Neuronal stem cell (in vitro differentiated cells): ENCODE data around the gene STX11.

Source experiments
- DNase-seq: peaks from one replicate; pipeline ENCODE4 v3.0.0-alpha.2; 2013; ENCODE audit warnings: low spot score
- H2AFZ ChIP-seq: one replicate; pipeline ENCODE4 v1.6.1; 2013; ENCODE audit warnings: mild to moderate bottlenecking, low read length, inconsistent platforms
- H2AK5ac ChIP-seq: 2 replicates; pipeline ENCODE4 v1.6.1; 2013; ENCODE audit warnings: low read depth, mild to moderate bottlenecking, inconsistent platforms, low read length, moderate library complexity, mixed read lengths
- H2BK120ac ChIP-seq: 2 replicates; pipeline ENCODE4 v1.6.1; 2013; ENCODE audit warnings: low read depth, mild to moderate bottlenecking, inconsistent platforms, low read length, moderate library complexity, mixed read lengths
- H2BK12ac ChIP-seq: one replicate; pipeline ENCODE4 v1.6.1; 2013; ENCODE audit warnings: low read length, inconsistent platforms
- H2BK15ac ChIP-seq: 2 replicates; pipeline ENCODE4 v1.6.1; 2013; ENCODE audit warnings: mild to moderate bottlenecking, low read length, inconsistent platforms, mixed read lengths
- H2BK5ac ChIP-seq: one replicate; pipeline ENCODE4 v1.6.1; 2013; ENCODE audit warnings: inconsistent platforms, mild to moderate bottlenecking, low read length, moderate library complexity
- H3K14ac ChIP-seq: one replicate; pipeline ENCODE4 v1.6.1; 2013; ENCODE audit warnings: low read length, inconsistent platforms
- H3K18ac ChIP-seq: 2 replicates; pipeline ENCODE4 v1.6.1; 2013; ENCODE audit warnings: low read length, inconsistent platforms
- H3K23ac ChIP-seq: 2 replicates; pipeline ENCODE4 v1.6.1; 2013; ENCODE audit warnings: low read depth, mild to moderate bottlenecking, mixed read lengths, low read length, inconsistent platforms; ENCODE audit not compliant: poor library complexity
- H3K27ac ChIP-seq: replicated peaks from 3 replicates; pipeline ENCODE4 v1.5.1; 2013; ENCODE audit warnings: low read length, inconsistent platforms
- H3K27me3 ChIP-seq, 3 experiments: 2 replicates each; pipeline ENCODE4 v1.6.1; 2013; ENCODE audit warnings: low read length in 3 of 3, mild to moderate bottlenecking in 2 of 3, inconsistent platforms in 1 of 3, low read depth in 1 of 3, mixed read lengths in 1 of 3, moderate library complexity in 1 of 3; ENCODE audit not compliant: control insufficient read depth in 3 of 3, insufficient read depth in 3 of 3
- H3K36me3 ChIP-seq, 2 donors: replicated peaks in 1 of 2; 2 replicates each; pipeline ENCODE4 v1.6.1; 2013; ENCODE audit warnings: low read length in 2 of 2; ENCODE audit not compliant: control insufficient read depth in 2 of 2, insufficient read depth in 2 of 2
- H3K4ac ChIP-seq: 2 replicates; pipeline ENCODE4 v1.6.1; 2013; ENCODE audit warnings: inconsistent platforms, mild to moderate bottlenecking, low read length, moderate library complexity
- H3K4me1 ChIP-seq, 2 donors: 1 replicate in 1 of 2; 2 replicates in 1 of 2; pipeline ENCODE4 v1.6.1; 2013; ENCODE audit warnings: low read length in 2 of 2, low read depth in 1 of 2; ENCODE audit not compliant: control insufficient read depth in 2 of 2, insufficient read depth in 1 of 2
- H3K4me2 ChIP-seq: one replicate; pipeline ENCODE4 v1.6.1; 2013; ENCODE audit warnings: mild to moderate bottlenecking, low read length, inconsistent platforms; ENCODE audit not compliant: insufficient read depth, poor library complexity, severe bottlenecking
- H3K4me3 ChIP-seq, 2 donors: 2 replicates each; pipeline ENCODE4 v1.5.1; 2013; ENCODE audit warnings: low read length in 2 of 2, mild to moderate bottlenecking in 2 of 2, inconsistent platforms in 1 of 2, moderate library complexity in 1 of 2
- H3K79me1 ChIP-seq: one replicate; pipeline ENCODE4 v1.6.1; 2013; ENCODE audit warnings: low read depth, mild to moderate bottlenecking, inconsistent platforms, low read length, moderate library complexity
- H3K9ac ChIP-seq: one replicate; pipeline ENCODE4 v1.6.1; 2013; ENCODE audit warnings: mild to moderate bottlenecking, low read depth, low read length, inconsistent platforms; ENCODE audit not compliant: poor library complexity
- H3K9me3 ChIP-seq, 2 donors: replicated peaks in 1 of 2; 2 replicates each; pipeline versions ENCODE3 to v1.6.1; 2013; ENCODE audit warnings: low read length in 2 of 2, mild to moderate bottlenecking in 2 of 2, inconsistent platforms in 1 of 2, low read depth in 1 of 2, mixed read lengths in 1 of 2, moderate library complexity in 1 of 2; ENCODE audit not compliant: control insufficient read depth in 2 of 2, insufficient read depth in 1 of 2
- H4K8ac ChIP-seq: one replicate; pipeline ENCODE4 v1.6.1; 2013; ENCODE audit warnings: low read depth, mild to moderate bottlenecking, inconsistent platforms, low read length, moderate library complexity
- H4K91ac ChIP-seq: one replicate; pipeline ENCODE4 v1.6.1; 2013; ENCODE audit warnings: low read length, low read depth, mild to moderate bottlenecking, inconsistent platforms; ENCODE audit not compliant: poor library complexity
- WGBS, 2 donors: extraction: QIAGEN DNeasy Blood & Tissue Kit; methylation state at CpG; one replicate each; pipeline ENCODE4 v1.1.7; 2013; ENCODE audit warnings: missing lambda C conversion rate in 2 of 2, mixed read lengths in 1 of 2; ENCODE audit not compliant: insufficient read length in 2 of 2, insufficient replicate concordance in 1 of 2; ENCODE audit errors: extremely low coverage in 2 of 2; 5-methylcytosine and 5-hydroxymethylcytosine counted together

The STX11 gene

DNA sequence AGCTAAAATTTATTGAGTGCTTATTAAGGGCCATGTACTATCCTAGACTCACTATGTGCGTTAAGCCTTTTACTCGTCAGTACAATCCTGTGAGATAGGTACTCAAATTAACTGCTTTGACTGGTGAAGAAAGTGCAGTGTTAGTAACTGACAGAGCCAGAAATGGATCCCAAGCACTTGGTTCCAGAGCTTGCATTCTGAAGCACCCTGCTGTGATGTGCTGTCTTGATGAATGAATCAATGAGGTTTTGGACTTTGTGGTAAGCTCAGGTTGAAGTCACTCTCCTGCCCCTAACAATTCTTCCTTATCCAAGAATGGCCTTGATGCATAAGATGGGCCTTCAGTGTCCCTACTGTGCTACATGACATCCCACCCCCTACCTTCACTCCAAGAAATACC is 3.7 kb downstream of the STX11 start:
- no peak overlapping the region for H2AK5ac ChIP-seq
- H2BK15ac ChIP-seq = no peak overlapping the region
- H3K4me3 ChIP-seq = no peak overlapping the region
- no peak overlapping the region for H3K23ac ChIP-seq
- no peak overlapping the region for H2BK12ac ChIP-seq
- H3K4me1 ChIP-seq = peaks cover 8 to 16% of the 10 kb centered on the region in 2 donors
- H3K4ac ChIP-seq = no peak overlapping the region
- no peak overlapping the region for H3K4me2 ChIP-seq
- H2BK120ac ChIP-seq = no peak overlapping the region
- H4K8ac ChIP-seq = no peak overlapping the region
- H4K91ac ChIP-seq = no peak overlapping the region
- no peak overlapping the region for H2AFZ ChIP-seq
- peaks cover 4 to 55% (median 22%) of the 10 kb centered on the region in 3 experiments for H3K27me3 ChIP-seq
- H3K18ac ChIP-seq = no peak overlapping the region
- H3K14ac ChIP-seq = no peak overlapping the region
- H3K9me3 ChIP-seq = peaks cover 0 to 3% of the 10 kb centered on the region in 2 donors
- no peak overlapping the region for H3K9ac ChIP-seq
- no CpG with 5 or more reads among the region's 2 CpGs for WGBS, 2 donors
- H3K79me1 ChIP-seq = peaks cover 2% of the 10 kb centered on the region
- DNase-seq = no peak
- no peaks in the 10 kb centered on the region for H3K36me3 ChIP-seq
- H3K27ac ChIP-seq = no peak overlapping the region
- no peak overlapping the region for H2BK5ac ChIP-seq

DNA sequence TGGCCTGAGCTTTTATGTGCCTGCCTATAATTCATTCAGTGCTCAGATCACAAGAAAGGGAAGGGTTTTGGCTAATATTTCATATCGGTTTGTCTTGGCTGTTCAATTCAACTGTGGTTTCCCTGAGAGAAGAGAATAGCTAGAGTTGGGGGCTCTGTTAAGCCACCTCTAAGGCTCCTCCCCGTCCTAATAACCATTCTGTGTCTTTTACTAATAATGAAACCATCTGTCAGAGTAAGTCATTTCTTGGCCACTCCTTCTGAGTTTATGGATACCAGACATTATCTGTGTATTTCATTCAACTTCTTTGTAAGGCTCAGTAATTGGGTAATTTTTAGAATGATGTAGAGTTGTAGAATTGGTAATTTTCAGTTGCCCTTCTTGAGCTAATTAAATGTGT is 5.2 kb downstream of the STX11 start:
- H3K27ac ChIP-seq = no peak overlapping the region
- H2BK12ac ChIP-seq = no peak overlapping the region
- H3K27me3 ChIP-seq = peaks cover 2 to 42% (median 11%) of the 10 kb centered on the region in 3 experiments
- H3K79me1 ChIP-seq = peaks cover 2% of the 10 kb centered on the region
- H3K4ac ChIP-seq = no peak overlapping the region
- no peaks in the 10 kb centered on the region for H3K9me3 ChIP-seq
- no peak overlapping the region for H2BK15ac ChIP-seq
- H3K4me2 ChIP-seq = no peak overlapping the region
- H2AK5ac ChIP-seq = no peak overlapping the region
- H2BK5ac ChIP-seq = no peak overlapping the region
- no peak overlapping the region for H4K91ac ChIP-seq
- no peak for DNase-seq
- no peak overlapping the region for H2AFZ ChIP-seq
- H3K4me1 ChIP-seq = peaks cover 8 to 14% of the 10 kb centered on the region in 2 donors
- H3K36me3 ChIP-seq = no peaks in the 10 kb centered on the region
- WGBS, 2 donors = no CpG with 5 or more reads among the region's 2 CpGs
- H3K23ac ChIP-seq = no peak overlapping the region
- H4K8ac ChIP-seq = no peak overlapping the region
- H3K4me3 ChIP-seq = no peak overlapping the region
- no peak overlapping the region for H3K14ac ChIP-seq
- H2BK120ac ChIP-seq = no peak overlapping the region
- no peak overlapping the region for H3K18ac ChIP-seq
- H3K9ac ChIP-seq = no peak overlapping the region

DNA sequence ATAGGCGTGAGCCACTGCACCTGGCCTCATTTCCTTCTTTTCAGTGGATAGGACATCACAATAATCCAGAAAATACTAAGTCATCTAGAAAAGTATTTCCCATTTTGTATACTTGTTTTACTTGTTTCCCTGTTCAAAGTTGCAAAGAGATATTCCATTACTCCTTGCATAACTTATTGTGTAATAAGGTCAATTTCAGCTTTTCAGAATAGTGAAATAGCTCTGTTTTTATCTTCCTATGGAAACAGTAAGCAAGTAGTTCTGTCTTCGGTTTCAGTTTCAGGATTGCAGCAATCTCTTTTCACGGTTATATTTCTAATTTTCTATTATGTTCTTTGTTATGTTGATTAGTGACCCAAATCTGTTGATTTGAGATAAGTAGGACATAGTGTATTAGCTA is 6.0 kb downstream of the STX11 start:
- no peak for DNase-seq
- no peak overlapping the region for H3K14ac ChIP-seq
- no peak overlapping the region for H3K4me2 ChIP-seq
- H2AK5ac ChIP-seq = no peak overlapping the region
- H2BK12ac ChIP-seq = no peak overlapping the region
- no peak overlapping the region for H2BK5ac ChIP-seq
- no peaks in the 10 kb centered on the region for H3K36me3 ChIP-seq
- no peaks in the 10 kb centered on the region for H3K79me1 ChIP-seq
- H4K91ac ChIP-seq = no peak overlapping the region
- H2AFZ ChIP-seq = no peak overlapping the region
- H4K8ac ChIP-seq = no peak overlapping the region
- no peak overlapping the region for H2BK15ac ChIP-seq
- H3K9ac ChIP-seq = no peak overlapping the region
- peaks cover 5 to 14% of the 10 kb centered on the region in 2 donors for H3K4me1 ChIP-seq
- H3K27me3 ChIP-seq = peaks cover 0 to 36% (median 7%) of the 10 kb centered on the region in 3 experiments
- H3K18ac ChIP-seq = no peak overlapping the region
- H3K9me3 ChIP-seq = no peaks in the 10 kb centered on the region
- H3K4ac ChIP-seq = no peak overlapping the region
- no CpG with 5 or more reads among the region's 3 CpGs for WGBS, 2 donors
- no peak overlapping the region for H2BK120ac ChIP-seq
- no peak overlapping the region for H3K27ac ChIP-seq
- H3K4me3 ChIP-seq = no peak overlapping the region
- no peak overlapping the region for H3K23ac ChIP-seq

DNA sequence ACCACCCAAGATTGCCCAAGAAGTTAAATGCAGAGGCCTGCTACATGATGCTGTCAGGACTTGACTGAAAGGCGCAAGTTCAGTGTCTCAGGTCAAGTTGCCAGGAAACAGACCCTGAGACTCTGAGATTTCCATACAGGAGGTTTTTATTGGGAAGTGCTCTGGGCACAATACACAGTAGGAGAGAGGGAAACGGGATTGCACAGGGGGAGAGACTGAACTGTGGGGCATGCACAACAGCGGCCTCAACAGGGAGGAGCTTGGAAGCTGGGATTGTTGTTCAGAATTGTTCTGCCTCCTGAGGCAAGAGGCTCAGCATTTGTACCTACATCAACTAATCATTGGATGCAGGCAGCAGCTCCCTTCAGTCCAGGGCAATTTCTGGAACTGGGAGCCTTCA is 6.7 kb downstream of the STX11 start:
- Histone ChIP-seq H3K4ac (no peak overlapping the region), H3K9ac (no peak overlapping the region), H3K79me1 (no peaks in the 10 kb centered on the region), H2AK5ac (no peak overlapping the region), H3K4me3 (no peak overlapping the region), H2BK5ac (no peak overlapping the region), H2BK120ac (no peak overlapping the region), H3K23ac (no peak overlapping the region), H3K27me3 (peaks cover 0 to 30% (median 0%) of the 10 kb centered on the region in 3 experiments), H2BK15ac (no peak overlapping the region), H3K18ac (no peak overlapping the region), H4K8ac (no peak overlapping the region), H2AFZ (peak overlapping the region; percentile 28), H2BK12ac (no peak overlapping the region), H3K4me1 (peaks cover 5 to 14% of the 10 kb centered on the region in 2 donors), H3K9me3 (no peaks in the 10 kb centered on the region), H3K27ac (no peak overlapping the region), H3K4me2 (no peak overlapping the region), H3K14ac (no peak overlapping the region), H4K91ac (no peak overlapping the region), H3K36me3 (no peaks in the 10 kb centered on the region)
- DNase-seq = no peak
- no CpG with 5 or more reads among the region's 3 CpGs for WGBS, 2 donors
